Sigmoid colon (tissue), 4 donors: ENCODE results near the gene STKLD1.

Source experiments
- EP300 ChIP-seq, 4 donors: sonication (generic); formaldehyde crosslinking; IDR thresholded peaks; one replicate each; pipeline ENCODE4 v1.6.1; 2017; ENCODE audit warnings: antibody characterized with exemption in 4 of 4
- POLR2A ChIP-seq, 2 donors: fragments of 450-650 bp; IDR thresholded peaks; one replicate each; pipeline ENCODE4 v1.6.1; 2016; ENCODE audit warnings: antibody characterized with exemption in 2 of 2, mild to moderate bottlenecking in 2 of 2, moderate library complexity in 2 of 2
- TF ChIP-seq, protein P1 (sequence below), 4 experiments: fragments of 450-650 bp in 3 of 4; fragments of 200-600 bp in 1 of 4; IDR thresholded peaks; one replicate each; pipeline ENCODE4 v1.5.1; 2016 to 2019; ENCODE audit warnings: antibody characterized with exemption in 4 of 4, mild to moderate bottlenecking in 3 of 4, moderate library complexity in 2 of 4

DNA sequence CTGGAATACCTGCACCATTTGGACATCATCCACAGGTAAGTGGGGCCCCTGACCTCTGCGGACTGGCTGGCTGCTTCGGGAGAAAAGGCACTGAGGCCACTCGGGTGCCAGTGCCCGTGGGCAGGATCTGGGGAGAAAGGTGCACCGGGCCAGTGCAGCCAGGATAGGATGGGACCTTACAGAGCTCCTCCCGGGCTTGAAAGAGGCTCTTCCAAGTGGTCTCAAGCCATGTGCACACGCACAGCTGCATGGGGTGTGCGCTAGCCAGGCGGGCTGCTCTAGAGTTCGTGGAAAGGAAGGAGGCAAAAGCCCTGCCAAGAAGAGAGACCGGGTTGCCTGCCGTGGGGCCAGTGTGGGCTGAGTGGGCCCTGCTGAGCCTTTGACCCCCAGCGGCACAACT lies 13.4 kb downstream of the STKLD1 start:
- TF ChIP-seq, protein P1, sequence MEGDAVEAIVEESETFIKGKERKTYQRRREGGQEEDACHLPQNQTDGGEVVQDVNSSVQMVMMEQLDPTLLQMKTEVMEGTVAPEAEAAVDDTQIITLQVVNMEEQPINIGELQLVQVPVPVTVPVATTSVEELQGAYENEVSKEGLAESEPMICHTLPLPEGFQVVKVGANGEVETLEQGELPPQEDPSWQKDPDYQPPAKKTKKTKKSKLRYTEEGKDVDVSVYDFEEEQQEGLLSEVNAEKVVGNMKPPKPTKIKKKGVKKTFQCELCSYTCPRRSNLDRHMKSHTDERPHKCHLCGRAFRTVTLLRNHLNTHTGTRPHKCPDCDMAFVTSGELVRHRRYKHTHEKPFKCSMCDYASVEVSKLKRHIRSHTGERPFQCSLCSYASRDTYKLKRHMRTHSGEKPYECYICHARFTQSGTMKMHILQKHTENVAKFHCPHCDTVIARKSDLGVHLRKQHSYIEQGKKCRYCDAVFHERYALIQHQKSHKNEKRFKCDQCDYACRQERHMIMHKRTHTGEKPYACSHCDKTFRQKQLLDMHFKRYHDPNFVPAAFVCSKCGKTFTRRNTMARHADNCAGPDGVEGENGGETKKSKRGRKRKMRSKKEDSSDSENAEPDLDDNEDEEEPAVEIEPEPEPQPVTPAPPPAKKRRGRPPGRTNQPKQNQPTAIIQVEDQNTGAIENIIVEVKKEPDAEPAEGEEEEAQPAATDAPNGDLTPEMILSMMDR (IDR thresholded peaks at IDR 0.05) = no peak
- TF ChIP-seq POLR2A (IDR thresholded peaks at IDR 0.05) = no peak
- TF ChIP-seq EP300 (IDR thresholded peaks at IDR 0.05) = no peak
